CD4-positive, alpha-beta T cell treated with Interleukin-2 at 100 ng/mL for 4 hours (primary cell): ENCODE results near the gene AGPAT4.

Source experiments
- DNase-seq: peaks from one replicate; pipeline ENCODE4 v3.0.0-alpha.2; 2020; ENCODE audit warnings: low spot score

Gene AGPAT4

GRCh38 chr6:161110028-161110779 lies 163.7 kb downstream of the AGPAT4 start:
- no peak for DNase-seq

- no peak for DNase-seq
Observed at GRCh38 chr6:161109366-161109765, 164.5 kb downstream of the AGPAT4 start.

GRCh38 chr6:161108916-161109315 lies 164.9 kb downstream of the AGPAT4 start:
- no peak for DNase-seq

- DNase-seq, result no peak
Observed at GRCh38 chr6:161107779-161108730, 165.8 kb downstream of the AGPAT4 start.

GRCh38 chr6:161105408-161105807 lies 168.5 kb downstream of the AGPAT4 start:
- DNase-seq, result no peak

- DNase-seq, result no peak
Observed at GRCh38 chr6:161104966-161105365, 168.9 kb downstream of the AGPAT4 start.

- DNase-seq, result no peak
Observed at GRCh38 chr6:161103475-161103874, 170.4 kb downstream of the AGPAT4 start.

GRCh38 chr6:161101517-161101916 lies 172.3 kb downstream of the AGPAT4 start:
- DNase-seq, result no peak

GRCh38 chr6:161100072-161100471 lies 173.8 kb downstream of the AGPAT4 start:
- DNase-seq, result no peak

- DNase-seq, result no peak
Observed at GRCh38 chr6:161095916-161096315, 177.9 kb downstream of the AGPAT4 start.

GRCh38 chr6:161094955-161095354 lies 178.9 kb downstream of the AGPAT4 start:
- no peak for DNase-seq

GRCh38 chr6:161091972-161092701 lies 181.7 kb downstream of the AGPAT4 start:
- DNase-seq, result no peak

GRCh38 chr6:161091151-161091550 lies 182.7 kb downstream of the AGPAT4 start:
- no peak for DNase-seq

GRCh38 chr6:161088676-161089328 lies 185.1 kb downstream of the AGPAT4 start:
- no peak for DNase-seq

GRCh38 chr6:161085246-161085645 lies 188.6 kb downstream of the AGPAT4 start:
- no peak for DNase-seq

GRCh38 chr6:161082215-161082614 lies 191.6 kb downstream of the AGPAT4 start:
- no peak for DNase-seq

- DNase-seq, result peak; percentile 40
Observed at GRCh38 chr6:161080263-161080970, 193.4 kb downstream of the AGPAT4 start.
